ENCODE data around the gene TAF11L14.
"Not testable (repeated sequence)": the region's sequence is repeated elsewhere in the genome, so short reads cannot be mapped to it uniquely, and the experiment has no call there.

Gene TAF11L14

GRCh38 chr5:17634160-17634559 is at the start of gene TAF11L14:
TSS of gene TAF11L14 (plus strand) at chr5:17634460.
- Histone ChIP-seq H3K4me3 (replicated peaks; ENCODE audit: low read depth, low read length) (no peak within 1 kb of the TSS), H3K27me3 (replicated peaks; ENCODE audit: control insufficient read depth, insufficient read depth, low read length) (no peaks in the 10 kb centered on the region), H3K36me3 (ENCODE audit: control insufficient read depth, insufficient read depth, low read length) (no peaks in the 10 kb centered on the region)
- no peak for TF ChIP-seq CTCF (IDR thresholded peaks at IDR 0.05; ENCODE audit: insufficient read depth, low read length, poor library complexity, severe bottlenecking)
- DNase-seq (ENCODE audit: extremely low read depth, insufficient read length), result no peak

- DNase-seq (ENCODE audit: extremely low read depth, insufficient read length); H3K36me3 ChIP-seq (ENCODE audit: control insufficient read depth, insufficient read depth, low read length); H3K4me3 ChIP-seq (replicated peaks; ENCODE audit: low read depth, low read length); H3K27me3 ChIP-seq (replicated peaks; ENCODE audit: control insufficient read depth, insufficient read depth, low read length): not testable (repeated sequence)
These were observed 48.6 kb upstream of the TAF11L14 start, which contains the start of gene TAF11L7 for GRCh38 chr5:17585658-17586057. TSS of gene TAF11L7 (minus strand) at chr5:17585758.

GRCh38 chr5:17590860-17591259 is 43.4 kb upstream of the TAF11L14 start, which contains the start of gene TAF11L8:
TSS of gene TAF11L8 (minus strand) at chr5:17590960.
- not testable (repeated sequence) for DNase-seq (ENCODE audit: extremely low read depth, insufficient read length); H3K4me3 ChIP-seq (replicated peaks; ENCODE audit: low read depth, low read length); H3K27me3 ChIP-seq (replicated peaks; ENCODE audit: control insufficient read depth, insufficient read depth, low read length); H3K36me3 ChIP-seq (ENCODE audit: control insufficient read depth, insufficient read depth, low read length)

GRCh38 chr5:17594255-17594654 is 40.0 kb upstream of the TAF11L14 start, which contains the start of gene TAF11L9:
TSS of gene TAF11L9 (minus strand) at chr5:17594394.
- H3K4me3 ChIP-seq (replicated peaks; ENCODE audit: low read depth, low read length); DNase-seq (ENCODE audit: extremely low read depth, insufficient read length); H3K36me3 ChIP-seq (ENCODE audit: control insufficient read depth, insufficient read depth, low read length); H3K27me3 ChIP-seq (replicated peaks; ENCODE audit: control insufficient read depth, insufficient read depth, low read length): not testable (repeated sequence)

- DNase-seq (ENCODE audit: extremely low read depth, insufficient read length); H3K27me3 ChIP-seq (replicated peaks; ENCODE audit: control insufficient read depth, insufficient read depth, low read length); H3K36me3 ChIP-seq (ENCODE audit: control insufficient read depth, insufficient read depth, low read length); H3K4me3 ChIP-seq (replicated peaks; ENCODE audit: low read depth, low read length): not testable (repeated sequence)
These were observed 36.5 kb upstream of the TAF11L14 start, which contains the start of gene TAF11L10 for GRCh38 chr5:17597728-17598127. TSS of gene TAF11L10 (minus strand) at chr5:17597828.

GRCh38 chr5:17603880-17604279 is 30.4 kb upstream of the TAF11L14 start, which contains the start of gene TAF11L11:
TSS of gene TAF11L11 (plus strand) at chr5:17604183.
- not testable (repeated sequence) for H3K4me3 ChIP-seq (replicated peaks; ENCODE audit: low read depth, low read length); H3K36me3 ChIP-seq (ENCODE audit: control insufficient read depth, insufficient read depth, low read length)

GRCh38 chr5:17604951-17605350 is 29.3 kb upstream of the TAF11L14 start:
- H3K4me3 ChIP-seq (replicated peaks; ENCODE audit: low read depth, low read length), result no peak overlapping the region
- no peaks in the 10 kb centered on the region for H3K36me3 ChIP-seq (ENCODE audit: control insufficient read depth, insufficient read depth, low read length)
- no peak for DNase-seq (ENCODE audit: extremely low read depth, insufficient read length)
- H3K27me3 ChIP-seq (replicated peaks; ENCODE audit: control insufficient read depth, insufficient read depth, low read length), result no peaks in the 10 kb centered on the region
- no peak for TF ChIP-seq CTCF (IDR thresholded peaks at IDR 0.05; ENCODE audit: insufficient read depth, low read length, poor library complexity, severe bottlenecking)

More at GRCh38 chr5:17603880-17604279, 30.4 kb upstream of the TAF11L14 start, which contains the start of gene TAF11L11:
- DNase-seq (ENCODE audit: extremely low read depth, insufficient read length); H3K27me3 ChIP-seq (replicated peaks; ENCODE audit: control insufficient read depth, insufficient read depth, low read length): not testable (repeated sequence)

- not testable (repeated sequence) for H3K27me3 ChIP-seq (replicated peaks; ENCODE audit: control insufficient read depth, insufficient read depth, low read length); H3K36me3 ChIP-seq (ENCODE audit: control insufficient read depth, insufficient read depth, low read length); H3K4me3 ChIP-seq (replicated peaks; ENCODE audit: low read depth, low read length); DNase-seq (ENCODE audit: extremely low read depth, insufficient read length)
These were observed 26.8 kb upstream of the TAF11L14 start for GRCh38 chr5:17607461-17607860.

- H3K36me3 ChIP-seq (ENCODE audit: control insufficient read depth, insufficient read depth, low read length); H3K4me3 ChIP-seq (replicated peaks; ENCODE audit: low read depth, low read length); H3K27me3 ChIP-seq (replicated peaks; ENCODE audit: control insufficient read depth, insufficient read depth, low read length); DNase-seq (ENCODE audit: extremely low read depth, insufficient read length): not testable (repeated sequence)
These were observed 24.2 kb upstream of the TAF11L14 start, which contains the start of gene TAF11L12 for GRCh38 chr5:17610092-17610491. TSS of gene TAF11L12 (plus strand) at chr5:17610392.

Data from GM06990 (cell line).